Epithelial cell of esophagus (primary cell): ENCODE results near the gene ARHGAP26.
"Not testable (repeated sequence)": the region's sequence is repeated elsewhere in the genome, so short reads cannot be mapped to it uniquely, and the experiment has no call there.

Experiments
- DNase-seq: peaks from one replicate; pipeline ENCODE4 v3.0.0; 2010; ENCODE audit warnings: low read depth
- H3K4me3 ChIP-seq: 2 replicates; pipeline ENCODE4 v1.5.1; 2011; ENCODE audit warnings: mild to moderate bottlenecking, low read length, control low read depth
- CTCF ChIP-seq: IDR thresholded peaks from 2 replicates; pipeline ENCODE4 v1.5.1; 2011; ENCODE audit warnings: low read depth, mild to moderate bottlenecking, low read length, control low read depth, inconsistent platforms; ENCODE audit not compliant: insufficient read depth; ENCODE audit errors: missing control alignments

ARHGAP26 gene

GRCh38 chr5:143196601-143197259 is 426.6 kb downstream of the ARHGAP26 start:
- no peak for TF ChIP-seq CTCF

GRCh38 chr5:143197260-143197656 is 427.1 kb downstream of the ARHGAP26 start:
- DNase-seq = no peak
- no peak for TF ChIP-seq CTCF
- H3K4me3 ChIP-seq = no peak overlapping the region

More at GRCh38 chr5:143196601-143197259, 426.6 kb downstream of the ARHGAP26 start:
- no peak for DNase-seq
- H3K4me3 ChIP-seq = no peak overlapping the region

GRCh38 chr5:143198332-143198731 is 428.2 kb downstream of the ARHGAP26 start:
- TF ChIP-seq CTCF = no peak
- no peak overlapping the region for H3K4me3 ChIP-seq
- DNase-seq = no peak

GRCh38 chr5:143199161-143199560 is 429.0 kb downstream of the ARHGAP26 start:
- no peak overlapping the region for H3K4me3 ChIP-seq
- no peak for DNase-seq
- no peak for TF ChIP-seq CTCF

GRCh38 chr5:143199843-143200242 is 429.7 kb downstream of the ARHGAP26 start:
- no peak overlapping the region for H3K4me3 ChIP-seq
- no peak for TF ChIP-seq CTCF
- DNase-seq = no peak

- no peak overlapping the region for H3K4me3 ChIP-seq
- TF ChIP-seq CTCF = no peak
- DNase-seq = peak; percentile 96
Measured at GRCh38 chr5:143200781-143201398, 430.7 kb downstream of the ARHGAP26 start.

GRCh38 chr5:143201589-143201988 is 431.4 kb downstream of the ARHGAP26 start:
- no peak overlapping the region for H3K4me3 ChIP-seq
- TF ChIP-seq CTCF = no peak
- DNase-seq = peak; percentile 32

GRCh38 chr5:143203301-143203956 is 433.3 kb downstream of the ARHGAP26 start:
- DNase-seq, H3K4me3 ChIP-seq: not testable (repeated sequence)
